ENCODE results near the gene TMEM132C.
"Not testable (repeated sequence)": the region's sequence is repeated elsewhere in the genome, so short reads cannot be mapped to it uniquely, and the experiment has no call there.

The TMEM132C gene

DNA sequence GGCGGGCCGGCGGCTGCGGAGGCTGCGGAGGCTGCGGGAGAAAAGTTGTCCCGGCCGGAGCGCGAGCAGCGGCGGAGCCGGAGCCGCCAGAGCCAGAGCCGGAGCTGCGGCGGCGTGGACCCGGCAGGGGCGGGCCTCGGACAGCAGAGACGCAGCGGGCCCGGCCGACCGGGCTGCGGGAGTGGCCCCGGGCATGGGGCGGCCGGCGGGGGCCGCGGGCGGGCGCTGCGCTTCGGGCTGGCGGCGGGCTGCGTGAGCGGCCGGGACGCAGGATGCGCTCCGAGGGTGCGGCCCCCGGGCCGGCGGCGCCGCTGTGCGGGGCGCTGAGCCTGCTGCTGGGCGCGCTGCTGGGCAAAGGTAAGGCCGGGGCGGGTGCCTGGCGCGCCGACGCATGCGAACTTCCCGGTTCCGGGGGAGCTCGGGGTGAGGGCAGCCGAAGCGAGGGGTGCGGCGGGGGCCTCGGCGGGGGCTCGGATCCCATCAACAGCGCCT lies at the start of gene TMEM132C:
Gene TMEM132C, plus strand, starts transcription at position 40 of the 492 bp plus-strand sequence. Its CDS starts 233 bp downstream, at position 273.
- DNase-seq = no peak

DNA sequence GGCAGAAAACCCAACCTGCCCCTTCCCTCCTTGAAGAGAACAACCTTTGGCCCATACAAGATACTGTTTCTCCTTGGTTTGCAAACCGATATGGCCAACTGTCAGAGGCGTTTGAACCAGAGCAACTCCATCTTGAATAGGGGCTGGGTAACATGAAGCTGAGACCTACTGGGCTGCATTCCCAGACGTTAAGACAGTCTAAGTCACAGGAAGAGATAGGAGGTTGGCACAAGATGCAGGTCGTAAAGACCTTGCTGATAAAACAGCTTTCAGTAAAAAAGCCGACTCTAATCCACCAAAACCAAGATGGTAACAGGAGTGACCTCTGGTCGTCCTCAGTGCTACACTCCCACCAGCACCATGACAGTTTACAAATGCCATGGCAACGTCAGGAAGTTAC lies 42.7 kb upstream of the TMEM132C start:
- no peak for DNase-seq

DNA sequence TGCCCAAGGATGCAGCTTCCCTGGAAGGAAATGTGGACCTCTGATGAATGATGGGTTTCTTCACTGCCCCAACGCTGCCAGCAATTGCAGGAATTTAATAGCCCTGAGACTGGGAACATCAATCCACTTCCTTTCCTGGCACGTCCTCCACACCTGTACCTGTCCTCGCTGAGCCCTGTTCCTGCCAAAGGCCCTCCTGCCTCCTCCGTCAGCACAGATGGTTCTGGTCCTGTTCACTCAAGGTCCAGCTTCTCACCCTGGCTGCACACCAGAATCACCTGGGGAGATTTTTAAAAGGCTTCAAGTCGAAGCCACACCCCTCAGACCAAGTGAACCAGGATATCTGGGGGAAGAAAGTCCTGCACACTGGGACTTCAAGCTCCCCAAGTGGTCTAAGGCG lies 38.4 kb upstream of the TMEM132C start:
- no peak for DNase-seq

DNA sequence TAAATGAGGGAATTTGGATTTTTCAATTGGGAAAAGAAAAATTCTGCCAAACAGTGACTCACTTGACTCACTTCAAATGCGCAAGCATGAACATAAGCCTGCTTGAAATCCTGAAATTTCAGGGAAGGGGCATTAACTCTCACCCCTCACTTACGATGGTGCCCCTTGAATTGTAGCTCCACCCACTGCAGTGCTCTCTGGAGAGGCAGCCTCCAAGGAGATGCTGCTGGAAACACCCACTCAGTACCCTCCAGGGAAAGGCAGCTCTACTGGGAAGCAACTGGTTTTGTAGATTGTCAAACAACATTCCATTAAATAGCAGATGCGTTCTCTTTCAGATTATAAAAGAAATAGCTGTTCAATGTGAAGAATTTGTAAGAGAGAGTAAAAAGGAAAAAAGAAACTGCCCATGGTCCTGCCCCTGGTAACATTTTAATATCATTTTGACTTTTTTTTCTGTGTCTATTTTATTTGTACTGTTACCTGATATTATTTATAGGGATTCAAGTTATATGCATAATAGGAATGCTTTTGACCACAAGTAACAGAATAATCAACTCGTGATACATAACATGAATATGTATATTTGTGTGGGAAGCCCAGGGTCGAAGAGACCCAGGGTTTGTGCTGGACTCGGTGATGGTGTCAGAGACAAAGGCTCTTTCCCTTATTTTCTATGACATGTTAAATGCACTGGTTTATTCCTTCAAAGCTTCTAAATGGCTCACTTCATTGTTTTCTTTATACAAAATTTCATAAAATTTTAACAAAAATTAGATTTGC lies 31.1 kb upstream of the TMEM132C start:
- no peak for DNase-seq

DNA sequence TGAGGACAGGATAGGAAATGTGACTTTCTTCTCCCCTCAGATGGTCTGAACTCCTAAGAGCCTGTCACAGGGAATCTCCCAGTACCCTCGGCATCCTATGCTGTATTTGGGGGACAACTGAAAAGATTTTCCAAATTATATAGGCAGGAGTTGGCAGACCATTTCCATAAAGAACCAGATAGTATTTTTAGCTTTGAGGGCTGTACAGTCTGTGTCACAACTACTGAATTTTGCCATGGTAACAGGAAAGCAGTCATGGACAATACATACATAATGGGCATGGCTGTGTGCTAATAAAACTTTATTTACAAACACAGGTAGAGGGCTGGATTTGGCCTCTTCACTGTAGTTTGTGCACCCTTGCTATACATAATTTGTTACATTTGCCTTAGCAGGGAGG lies 30.4 kb upstream of the TMEM132C start:
- no peak for DNase-seq

DNA sequence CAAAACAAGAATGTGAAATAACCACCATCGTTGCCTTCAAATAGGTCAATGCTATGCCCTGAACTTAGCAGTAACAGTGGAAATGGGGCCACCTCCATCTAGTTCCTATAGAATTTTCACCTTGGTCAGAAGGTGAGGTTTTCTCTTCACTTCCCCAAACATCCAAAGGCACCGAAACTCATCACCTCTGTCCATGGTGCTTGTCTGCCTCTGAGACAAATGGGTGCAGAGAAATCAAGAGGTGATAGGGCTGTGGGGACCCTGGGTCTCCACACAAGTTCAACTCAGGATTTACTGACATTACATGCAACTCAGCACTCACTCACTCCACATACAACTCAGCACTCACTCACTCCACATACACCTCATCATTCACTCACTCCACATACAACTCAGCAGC lies 26.2 kb upstream of the TMEM132C start:
- no peak for DNase-seq

DNA sequence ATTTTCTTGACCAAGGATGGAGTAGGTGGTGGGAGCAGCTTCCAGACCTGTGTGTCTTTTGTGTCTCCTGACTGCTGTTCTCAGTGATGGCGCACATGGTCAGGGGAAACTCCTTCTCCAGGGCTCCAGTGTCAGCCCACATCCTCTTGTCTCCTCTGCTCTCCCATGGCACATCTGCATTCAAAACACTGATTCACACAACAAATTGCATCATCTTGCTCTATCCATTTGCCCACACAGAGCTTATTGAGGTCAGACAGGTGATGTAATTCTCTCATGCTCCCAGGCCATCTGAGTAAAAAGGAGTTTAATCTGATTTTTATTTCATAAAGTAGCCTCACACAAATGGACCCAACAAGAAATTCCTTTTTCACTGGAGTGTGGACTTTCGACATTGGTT lies 21.8 kb upstream of the TMEM132C start:
- no peak for DNase-seq

DNA sequence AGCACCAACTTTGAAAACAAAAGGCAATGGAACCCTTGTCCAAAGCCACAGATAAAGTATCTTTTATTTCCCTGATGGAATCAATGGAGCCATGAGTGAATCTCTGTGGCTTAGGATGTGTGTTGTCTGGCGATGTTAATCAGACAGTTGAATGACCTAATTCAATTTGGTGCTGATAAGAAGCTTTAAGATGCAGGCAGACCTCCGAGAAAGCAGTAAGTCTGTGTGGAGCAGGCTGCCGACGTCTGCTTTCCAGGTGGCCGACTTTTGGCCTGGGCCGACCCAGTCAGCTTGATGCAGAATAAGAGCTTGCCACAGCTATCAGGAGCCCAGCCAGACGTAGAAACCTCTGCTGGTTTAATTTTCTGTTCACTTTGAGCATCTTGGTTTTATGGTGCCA lies 21.1 kb upstream of the TMEM132C start:
- DNase-seq = no peak

DNA sequence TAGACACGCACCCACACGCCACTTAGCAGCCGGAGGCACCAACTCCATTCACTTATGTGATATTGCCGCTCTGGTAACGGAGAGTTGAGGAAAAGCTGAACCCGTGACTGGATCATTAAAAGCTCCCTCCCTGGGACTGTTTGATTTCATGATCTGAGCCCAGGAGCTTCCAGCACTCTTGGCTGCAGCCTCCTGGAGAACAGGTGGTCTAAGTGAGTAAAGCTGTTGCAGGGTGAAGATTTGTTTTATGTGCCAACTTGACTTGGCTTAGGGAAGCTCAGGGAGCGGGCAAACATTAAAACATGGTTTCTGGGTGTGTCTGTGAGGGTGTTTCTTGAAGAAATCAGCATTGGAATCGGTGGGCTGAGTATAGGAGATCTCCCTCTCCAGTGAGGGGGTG lies 16.9 kb upstream of the TMEM132C start:
- DNase-seq = no peak

DNA sequence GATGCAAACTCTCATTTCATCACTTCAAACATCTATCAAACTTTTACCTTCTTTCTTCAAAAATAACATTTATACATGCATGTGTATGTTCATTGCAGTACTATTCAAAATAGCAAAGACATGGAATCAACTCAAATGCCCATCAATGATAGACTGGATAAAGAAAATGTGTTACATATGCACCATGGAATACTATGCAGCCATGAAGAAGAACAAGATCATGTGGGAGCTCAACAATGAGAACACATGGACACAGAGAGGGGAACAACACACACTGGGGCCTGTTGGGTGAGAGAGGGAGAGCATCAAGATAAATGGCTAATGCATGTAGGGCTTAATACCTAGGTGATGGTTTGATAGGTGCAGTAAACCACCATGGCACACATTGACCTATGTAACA lies 13.1 kb upstream of the TMEM132C start:
- not testable (repeated sequence) for DNase-seq

DNA sequence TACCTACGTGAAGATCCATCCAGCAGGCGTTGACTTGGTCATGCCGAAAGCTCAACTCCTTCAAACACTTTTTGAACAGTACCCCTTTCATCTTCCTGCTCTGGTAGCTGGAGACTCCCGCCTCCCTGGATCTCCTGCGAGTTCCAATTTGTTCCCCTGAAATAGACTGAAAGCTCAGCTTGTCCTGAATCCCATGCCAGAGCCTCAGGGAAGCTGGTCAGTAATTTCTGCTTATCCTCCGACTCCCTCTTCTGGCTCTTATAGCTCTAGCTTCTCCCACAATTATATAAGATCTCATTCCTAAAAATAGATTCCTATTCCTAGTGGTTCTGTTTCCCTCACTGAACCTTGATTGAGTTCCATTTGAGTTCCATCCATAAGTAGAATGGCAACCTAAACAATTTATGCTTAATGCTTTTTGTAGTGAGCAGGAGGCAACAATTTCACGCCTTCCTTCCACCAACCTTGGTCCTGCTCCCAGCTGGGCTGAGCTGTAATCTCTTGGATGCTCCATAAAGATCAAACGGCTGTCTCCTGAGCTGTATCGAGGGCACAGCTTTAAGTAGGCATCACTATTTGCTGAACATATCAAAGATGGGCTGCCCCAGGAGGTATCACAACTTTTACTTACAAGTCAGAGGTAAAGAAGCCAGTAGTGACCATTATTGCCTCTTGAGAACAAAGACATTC lies 8.0 kb upstream of the TMEM132C start:
- no peak for DNase-seq

DNA sequence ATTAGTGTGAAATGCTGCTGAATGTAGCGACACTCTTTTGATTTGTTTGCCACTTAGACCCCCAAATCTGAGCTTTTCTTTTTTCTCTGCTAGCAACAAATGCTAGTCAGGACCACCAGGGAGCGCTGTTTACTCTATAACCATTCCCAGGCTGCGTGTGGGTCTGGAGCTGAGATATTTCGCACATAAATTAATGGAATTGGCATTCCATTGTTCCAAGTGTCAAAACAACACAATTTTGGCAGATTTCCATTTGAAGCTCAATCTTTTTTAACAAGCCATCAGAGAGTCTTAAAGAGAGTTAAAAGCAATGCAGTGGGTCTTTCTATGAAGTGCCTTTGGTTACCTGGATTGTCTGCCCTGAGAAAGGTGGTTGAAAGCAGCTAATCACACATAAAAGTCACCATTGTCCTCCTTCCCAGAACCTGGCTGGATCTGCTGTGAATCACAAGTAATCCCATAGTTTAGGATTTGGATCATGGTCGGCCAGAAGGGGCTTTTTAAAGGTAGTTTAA lies 7.4 kb upstream of the TMEM132C start:
- DNase-seq = peak; percentile 29

DNA sequence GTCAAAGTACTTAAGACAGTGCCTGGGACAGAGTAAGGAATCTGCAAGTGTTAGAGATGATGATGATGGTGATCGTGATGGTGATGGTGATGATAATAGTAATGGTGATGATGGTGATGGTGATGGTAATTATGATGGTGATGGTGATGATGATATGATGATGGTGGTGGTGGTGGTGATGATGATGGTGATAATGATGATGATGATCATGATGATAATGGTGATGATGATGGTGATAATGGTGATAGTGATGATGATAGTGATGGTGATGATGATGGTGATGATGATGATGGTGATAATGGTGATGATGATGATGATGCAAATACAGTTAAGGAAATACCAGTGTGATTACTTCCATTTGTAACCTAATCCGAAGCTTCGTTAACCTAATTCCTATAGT lies 5.2 kb upstream of the TMEM132C start:
- no peak for DNase-seq

DNA sequence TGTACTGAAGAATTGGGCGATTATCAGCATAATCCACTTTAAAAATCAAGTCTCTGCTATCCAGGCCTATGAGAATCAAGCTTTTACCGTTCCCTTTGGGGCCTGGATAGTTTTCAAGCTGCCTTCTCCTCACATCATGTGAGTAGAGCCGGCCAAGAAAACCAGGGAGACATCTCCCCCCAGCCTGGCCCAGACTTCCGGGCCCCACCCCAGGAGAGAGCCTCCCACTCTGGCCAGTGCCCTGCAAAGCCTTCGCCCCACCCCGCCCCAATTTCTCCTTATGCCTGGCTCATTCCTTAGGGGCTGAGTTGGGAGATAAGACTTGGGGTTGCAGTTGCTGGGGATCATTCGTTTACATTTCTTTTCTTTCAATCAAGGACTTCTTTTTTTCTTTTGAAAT lies 1.4 kb upstream of the TMEM132C start:
- no peak for DNase-seq

DNA sequence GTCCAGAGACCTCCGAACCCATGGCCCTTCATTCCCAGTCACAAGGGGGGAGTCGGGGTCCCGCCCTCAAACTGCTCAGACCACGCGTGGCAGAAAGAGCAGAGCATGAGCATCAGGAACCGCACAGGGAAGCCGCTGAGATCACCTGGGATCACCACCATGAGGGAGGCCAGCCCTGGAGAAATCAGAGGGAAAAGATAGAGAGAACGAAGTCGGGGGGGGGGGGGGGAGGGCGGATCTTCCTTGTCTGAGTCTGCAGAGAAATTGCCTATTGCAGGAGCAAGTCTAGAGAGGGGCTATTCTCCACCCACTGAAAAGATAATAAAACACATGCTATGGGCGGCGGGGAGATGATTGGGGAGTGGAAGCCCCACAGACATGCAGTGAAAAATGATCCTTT lies 884 bp upstream of the TMEM132C start:
- no peak for DNase-seq

DNA sequence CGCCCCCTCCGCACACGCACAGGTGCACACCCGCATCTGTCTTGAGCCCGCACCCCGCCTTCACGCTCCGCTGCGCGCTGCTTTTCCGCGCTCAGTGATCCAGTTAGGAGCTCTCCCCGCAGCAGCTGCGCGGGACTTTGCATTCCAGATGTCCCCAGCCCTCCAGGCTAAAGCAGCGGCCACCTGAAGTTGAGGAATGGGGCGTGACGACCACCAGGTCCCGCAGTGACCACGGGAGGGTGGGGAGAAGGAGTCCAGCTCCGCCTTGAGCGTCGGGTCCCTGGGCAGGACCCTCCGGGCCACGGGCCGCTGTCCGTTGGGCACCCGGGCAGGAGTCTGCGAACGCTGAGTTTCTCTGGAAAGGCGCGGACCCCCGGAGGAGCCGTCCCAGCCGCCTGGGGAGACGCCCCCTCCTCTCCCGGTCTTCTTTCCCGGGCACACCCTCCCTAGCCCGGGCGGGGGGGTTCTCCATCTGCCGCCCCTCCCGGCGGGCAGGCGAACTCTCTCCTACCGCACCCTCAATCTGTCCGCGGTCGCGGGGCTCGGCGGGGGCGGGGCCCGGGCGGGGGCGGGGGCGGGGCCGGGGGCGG lies 334 bp upstream of the TMEM132C start:
- DNase-seq = no peak

DNA sequence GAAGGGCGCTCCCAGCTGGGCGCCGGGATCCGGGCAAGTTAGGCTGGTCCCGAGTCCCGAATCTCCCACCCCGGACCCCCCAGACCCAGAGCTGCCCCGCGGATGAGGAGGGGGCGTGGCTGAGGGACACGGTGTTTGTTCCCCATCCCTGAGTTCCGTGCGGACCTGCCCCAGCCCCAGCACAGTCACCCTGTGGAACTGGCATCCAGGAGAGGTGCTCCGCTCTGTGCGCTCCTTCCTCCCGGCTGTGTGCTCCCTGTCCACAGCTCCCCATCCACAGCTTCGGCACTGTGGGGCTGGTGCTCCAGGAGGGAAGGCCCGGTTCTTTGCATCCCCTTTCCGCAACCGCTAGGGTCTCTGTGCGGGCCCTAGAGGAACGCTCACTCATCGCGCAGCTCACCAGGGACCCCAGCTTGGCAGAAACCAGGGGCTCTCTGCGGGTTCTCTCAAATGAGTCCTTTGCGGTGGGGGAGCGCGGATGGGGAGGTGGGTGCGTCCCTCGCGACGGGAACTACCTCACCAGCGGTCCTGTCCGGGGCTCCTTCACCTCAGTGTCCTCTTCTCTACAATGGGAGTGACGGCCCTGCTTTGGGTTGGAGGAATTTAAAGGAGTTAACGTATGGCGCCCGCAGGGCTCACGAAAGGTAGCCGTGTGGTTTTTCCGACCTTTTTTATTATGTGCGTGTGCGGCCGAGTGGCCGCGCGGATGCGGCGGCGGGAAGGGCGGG lies 845 bp downstream of the TMEM132C start:
- DNase-seq = no peak

DNA sequence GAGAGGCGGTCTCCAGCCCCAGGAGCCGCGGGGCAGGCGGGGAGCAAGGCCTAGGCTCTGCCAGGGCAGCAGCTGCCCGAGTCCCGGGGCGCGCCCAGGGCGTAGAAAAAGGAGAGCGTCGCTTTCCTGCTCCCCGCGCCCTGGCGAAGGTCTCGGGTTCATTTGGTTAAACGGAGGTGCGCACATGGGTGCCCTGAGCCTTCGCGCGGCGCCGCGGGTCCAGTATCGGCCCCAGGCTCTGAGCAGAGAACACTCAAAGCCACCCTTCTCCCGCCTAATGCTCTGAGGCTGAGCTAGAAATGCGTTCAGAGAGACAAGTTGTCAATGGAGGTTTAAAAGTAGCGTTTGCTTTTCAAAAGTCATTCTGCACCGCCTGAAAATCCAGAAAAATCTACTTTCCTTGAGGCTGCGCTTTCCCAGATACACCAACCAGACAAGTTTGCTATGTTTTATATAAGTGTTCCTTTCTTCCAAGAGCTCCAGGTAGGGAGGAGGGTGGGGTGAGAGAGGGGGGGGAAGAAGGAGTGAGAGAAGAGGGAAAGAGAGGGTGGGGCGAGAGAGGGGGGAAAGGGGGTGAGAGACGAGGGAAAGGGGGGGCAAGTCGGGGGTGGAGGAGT lies 1.5 kb downstream of the TMEM132C start:
- no peak for DNase-seq

DNA sequence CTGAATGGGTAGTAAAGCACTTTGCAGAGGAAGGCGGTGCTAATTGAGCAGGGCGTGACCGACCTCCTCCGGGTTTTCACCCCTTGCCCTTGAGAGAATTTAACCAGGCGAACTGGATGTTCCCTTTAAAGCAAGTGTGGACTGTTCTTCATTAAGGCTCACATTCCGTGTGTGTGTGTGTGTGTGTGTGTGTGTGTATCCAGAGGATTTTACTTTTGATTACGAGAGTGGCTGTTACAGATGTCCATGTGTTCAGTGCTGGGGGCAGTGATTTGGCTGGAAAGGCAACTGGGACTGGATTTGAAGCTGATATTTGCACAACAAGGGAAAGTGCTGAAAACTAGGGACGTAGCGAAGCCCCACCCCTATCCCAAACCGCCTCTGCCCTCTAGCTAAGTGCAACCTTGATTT lies 2.2 kb downstream of the TMEM132C start:
- DNase-seq = no peak

DNA sequence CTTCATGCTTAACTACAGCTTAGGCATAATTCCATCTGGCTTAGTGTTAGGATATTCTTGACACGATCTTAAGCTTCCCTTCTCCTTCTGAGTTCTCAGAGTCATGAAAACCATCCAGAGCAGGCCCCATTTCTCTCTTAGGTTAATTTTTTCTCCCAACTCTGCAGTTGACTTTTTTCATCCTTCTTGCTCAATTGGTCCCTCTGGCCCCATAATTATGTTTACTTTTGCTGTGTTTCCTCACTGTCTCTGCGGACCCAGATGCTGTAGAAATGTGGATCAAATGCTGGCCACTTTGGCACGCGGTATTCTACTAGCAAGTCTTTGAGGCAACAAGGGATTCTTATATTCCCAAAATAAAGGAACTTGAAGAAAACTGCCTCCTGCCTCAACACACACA lies 9.5 kb downstream of the TMEM132C start:
- DNase-seq = no peak

DNA sequence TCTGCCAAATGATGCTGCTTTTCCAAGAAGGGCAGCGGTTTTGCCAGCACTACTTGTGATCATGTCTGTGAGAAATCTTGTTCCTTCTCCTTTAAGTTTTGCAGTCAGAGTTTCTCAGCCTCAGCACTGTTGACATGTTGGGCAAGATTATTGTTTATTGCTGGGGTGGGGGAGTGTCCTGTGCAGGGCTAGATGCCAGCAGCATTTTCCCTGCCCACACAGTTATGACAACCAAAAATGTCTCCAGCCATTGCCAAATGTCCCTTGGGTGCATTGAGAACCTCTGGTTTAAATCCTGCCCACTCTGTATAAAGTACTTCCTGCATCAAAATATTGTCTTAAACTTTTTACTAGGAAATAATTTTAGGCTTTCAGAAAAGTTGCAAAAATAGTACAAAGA lies 20.0 kb downstream of the TMEM132C start:
- no peak for DNase-seq

DNA sequence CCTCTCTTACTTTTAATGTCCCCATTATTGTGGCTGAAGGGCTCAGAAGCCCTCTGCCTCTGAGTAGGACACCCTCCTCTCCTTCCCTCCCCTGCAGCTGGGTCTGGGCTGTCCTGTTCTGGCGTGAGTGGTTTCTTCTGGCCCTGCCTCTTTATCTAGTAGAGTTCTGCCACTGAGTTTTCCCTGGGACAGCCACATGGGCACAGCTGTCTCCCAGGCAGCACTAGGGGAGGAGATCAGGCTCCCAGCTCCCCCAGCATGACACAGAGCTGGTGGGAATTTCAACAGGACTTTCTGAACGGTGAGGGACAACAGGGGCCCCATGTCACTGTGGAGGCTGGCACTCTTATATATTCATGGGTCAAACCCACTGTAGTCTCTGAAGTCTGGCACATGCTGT lies 21.4 kb downstream of the TMEM132C start:
- no peak for DNase-seq

DNA sequence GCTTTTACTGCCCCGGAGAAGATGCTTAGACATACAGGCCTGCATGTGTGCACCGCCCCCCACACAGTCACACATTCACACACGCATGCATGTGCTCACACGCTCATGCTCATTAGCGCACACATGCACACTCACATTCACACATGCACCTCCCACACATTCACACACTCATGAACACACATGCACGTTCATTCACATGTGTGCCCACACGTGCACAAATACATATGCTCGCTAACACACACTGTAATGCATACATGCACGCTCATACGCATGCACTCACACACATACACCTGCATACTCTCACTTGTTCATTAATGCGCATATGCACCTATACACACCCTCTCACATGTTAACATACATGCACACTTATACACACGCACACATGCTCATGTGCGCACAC lies 21.9 kb downstream of the TMEM132C start:
- DNase-seq = no peak

Data from NCI-H2171 treated with DMSO at 0.1 percent for 48 hours (cell line).